B cell (primary cell): ENCODE data around the gene GMEB2. TPM values are rescaled to one million over a fixed set of nuclear protein-coding genes. Genes with fewer than 3 reads are reported as not detected.

Experiments
- ATAC-seq: fragments of 200-7000 bp; cut with Tn5 transposase; one replicate; pipeline ENCODE4 v1.10.0; 2021; ENCODE audit warnings: low read depth, mild to moderate bottlenecking, moderate number of reproducible peaks, moderate library complexity
- CTCF ChIA-PET: fragments of 350-600 bp; sonication (Branson Sonifier 250); formaldehyde crosslinking; loops from one replicate; lab custom pipeline; 2021; ENCODE audit warnings: antibody characterized with exemption, inconsistent platforms; lab: Charles Lee
- POLR2A ChIA-PET: fragments of 350-600 bp; sonication (Branson Sonifier 250); formaldehyde crosslinking; loops from one replicate; lab custom pipeline; 2021; ENCODE audit warnings: antibody characterized with exemption; lab: Charles Lee
- DNase-seq: peaks from one replicate; pipeline ENCODE4 v3.0.0; 2013
- H2AFZ ChIP-seq: 2 replicates; pipeline ENCODE4 v1.6.1; 2012; ENCODE audit warnings: mild to moderate bottlenecking, low read depth, low read length; ENCODE audit not compliant: insufficient read depth, poor library complexity, severe bottlenecking
- H3K27ac ChIP-seq, 2 donors: 1 replicate in 1 of 2; 2 replicates in 1 of 2; pipeline ENCODE4 v1.5.1; 2012 to 2013; ENCODE audit warnings: low read length in 2 of 2, mild to moderate bottlenecking in 2 of 2, moderate library complexity in 1 of 2
- H3K27me3 ChIP-seq, 4 experiments: fragments of 200-600 bp in 1 of 4; sonication (generic) in 1 of 4; replicated peaks in 1 of 4; 1 replicate in 2 of 4; 2 replicates in 2 of 4; pipeline versions ENCODE4 v1.6.1 to v1.7.0; 2013 to 2016; ENCODE audit warnings: low read length in 3 of 4, mild to moderate bottlenecking in 2 of 4, mixed read lengths in 1 of 4, moderate library complexity in 1 of 4; ENCODE audit not compliant: insufficient read depth in 4 of 4, control insufficient read depth in 3 of 4; ENCODE audit errors: control extremely low read depth in 1 of 4
- H3K36me3 ChIP-seq, 2 experiments: replicated peaks in 1 of 2; 1 replicate in 1 of 2; 2 replicates in 1 of 2; pipeline versions ENCODE4 v1.6.1 to v1.7.1; 2013; ENCODE audit warnings: low read length in 1 of 2; ENCODE audit not compliant: insufficient read depth in 2 of 2, control insufficient read depth in 1 of 2; ENCODE audit errors: control extremely low read depth in 1 of 2, extremely low read depth in 1 of 2
- H3K4me1 ChIP-seq, 2 donors: fragments of 200-600 bp in 1 of 2; sonication (generic) in 1 of 2; 1 replicate in 1 of 2; 2 replicates in 1 of 2; pipeline versions ENCODE4 v1.5.1 to v1.6.1; 2013 to 2017; ENCODE audit warnings: low read length in 2 of 2; ENCODE audit not compliant: control insufficient read depth in 2 of 2, insufficient read depth in 2 of 2
- H3K4me2 ChIP-seq: replicated peaks from 2 replicates; pipeline ENCODE3; 2012; ENCODE audit warnings: mild to moderate bottlenecking, low read depth, low read length; ENCODE audit not compliant: poor library complexity, severe bottlenecking
- H3K4me3 ChIP-seq, 5 experiments: fragments of 200-600 bp in 1 of 5; sonication (generic) in 1 of 5; 1 replicate in 3 of 5; 2 replicates in 2 of 5; pipeline versions ENCODE4 v1.5.1 to v1.7.0; 2011 to 2016; ENCODE audit warnings: low read length in 4 of 5, mild to moderate bottlenecking in 4 of 5, low read depth in 2 of 5, control low read depth in 1 of 5, moderate library complexity in 1 of 5; ENCODE audit not compliant: insufficient read depth in 1 of 5; ENCODE audit errors: control extremely low read depth in 1 of 5, extremely low read depth in 1 of 5
- H3K79me2 ChIP-seq: fragments of 200-600 bp; sonication (generic); one replicate; pipeline ENCODE4 v1.6.0; 2016; ENCODE audit warnings: low read length; ENCODE audit not compliant: control insufficient read depth, insufficient read depth
- H3K9ac ChIP-seq: fragments of 200-600 bp; sonication (generic); 2 replicates; pipeline ENCODE4 v1.6.1; 2017; ENCODE audit warnings: mild to moderate bottlenecking, low read length, moderate library complexity
- H3K9me3 ChIP-seq, 3 donors: one replicate each; pipeline versions ENCODE4 v1.6.1 to v1.7.1; 2013; ENCODE audit warnings: low read length in 2 of 3; ENCODE audit not compliant: control insufficient read depth in 2 of 3, insufficient read depth in 1 of 3; ENCODE audit errors: control extremely low read depth in 1 of 3
- H4K20me1 ChIP-seq: 2 replicates; pipeline ENCODE4 v1.6.0; 2012; ENCODE audit warnings: mild to moderate bottlenecking, low read length; ENCODE audit not compliant: insufficient read depth, control insufficient read depth, poor library complexity, severe bottlenecking
- H3K27ac Mint-ChIP-seq: one replicate; pipeline ENCODE4 v1.8.0; 2021; ENCODE audit warnings: mixed read lengths
- H3K27me3 Mint-ChIP-seq: one replicate; pipeline ENCODE4 v1.8.0; 2021; ENCODE audit warnings: mixed read lengths
- H3K4me1 Mint-ChIP-seq: one replicate; pipeline ENCODE4 v1.8.0; 2021; ENCODE audit warnings: mixed read lengths
- H3K4me3 Mint-ChIP-seq: one replicate; pipeline ENCODE4 v1.8.0; 2021; ENCODE audit warnings: mixed read lengths
- H3K9me3 Mint-ChIP-seq: one replicate; pipeline ENCODE4 v1.8.0; 2022; ENCODE audit warnings: mixed read lengths; ENCODE audit not compliant: insufficient read depth
- CTCF ChIP-seq: fragments of 200-600 bp; IDR thresholded peaks from one replicate; pipeline ENCODE4 v1.8.0; 2022; ENCODE audit warnings: antibody characterized with exemption, mild to moderate bottlenecking
- EZH2 ChIP-seq: IDR thresholded peaks from 2 replicates; pipeline ENCODE4 v1.6.1; 2012; ENCODE audit warnings: borderline replicate concordance, low read depth, mild to moderate bottlenecking, moderate library complexity, low read length; ENCODE audit not compliant: insufficient read depth, poor library complexity, severe bottlenecking
- WGBS: methylation state at CpG from one replicate; pipeline ENCODE4 v1.1.5; 2013; ENCODE audit warnings: missing lambda C conversion rate; ENCODE audit not compliant: insufficient coverage; 5-methylcytosine and 5-hydroxymethylcytosine counted together
- intact Hi-C: fragments of 100-400 bp; cut with micrococcal nuclease; formaldehyde crosslinking; loops from one replicate; pipeline ENCODE4 v1.10.0; 2022
- polyA plus RNA-seq: library from polyadenylated mRNA; depleted of rRNA; stranded (reverse); fragments of >200 nt; gene quantifications from 2 replicates; pipeline ENCODE4 v1.2.3, GENCODE V29; 2012
- total RNA-seq, 2 donors: library from RNA; stranded (reverse); fragments of 120-200 nt in 1 of 2; gene quantifications; 1 replicate in 1 of 2; 2 replicates in 1 of 2; pipeline versions ENCODE4 v1.2.3 to v1.2.4, GENCODE V29; 2013 to 2022

The GMEB2 gene
- total and polyA plus RNA-seq, 2 donors (not counting 1 experiment from before 2014, with no cell fraction given), result 17.7 to 24.5 TPM

GRCh38 chr20:63611646-63612045 is 15.3 kb downstream of the GMEB2 start:
- H4K20me1 ChIP-seq, result peaks cover 43% of the 10 kb centered on the region
- DNase-seq, result no peak
- peaks cover 0 to 18% of the 10 kb centered on the region in 2 experiments for H3K36me3 ChIP-seq
- Mint-ChIP-seq H3K9me3 (no peaks in the 10 kb centered on the region), H3K27ac (no peak overlapping the region), H3K27me3 (no peaks in the 10 kb centered on the region), H3K4me3 (no peak overlapping the region), H3K4me1 (peaks cover 3% of the 10 kb centered on the region)
- no peak for ATAC-seq
- no peak overlapping the region for H3K9ac ChIP-seq
- H3K79me2 ChIP-seq, result peaks cover 63% of the 10 kb centered on the region
- TF ChIP-seq CTCF (no peak), EZH2 (no peak)
- no peak overlapping the region for H3K4me3 ChIP-seq
- H3K27me3 ChIP-seq, result no peaks in the 10 kb centered on the region
- no peak overlapping the region for H2AFZ ChIP-seq
- ChIA-PET POLR2A (interaction anchor here (1.1 kb wide), 1 partner anchor 26 kb away, joined by 3 read pairs; no protein-coding TSS in a partner anchor), CTCF (interaction anchor here (1.5 kb wide), 1 partner anchor 31 kb away, joined by 5 read pairs; no protein-coding TSS in a partner anchor)
- no peak overlapping the region for H3K27ac ChIP-seq
- H3K4me2 ChIP-seq, result no peak overlapping the region
- WGBS, result 98% methylated on average over 9 of the region's 10 CpGs
- peaks cover 0 to 3% (median 0%) of the 10 kb centered on the region in 3 donors for H3K9me3 ChIP-seq
- intact Hi-C loops, result no loop called here
- H3K4me1 ChIP-seq, result no peaks in the 10 kb centered on the region

- H3K4me1 ChIP-seq, result no peaks in the 10 kb centered on the region
- H3K9me3 ChIP-seq, result peaks cover 0 to 3% (median 0%) of the 10 kb centered on the region in 3 donors
- H3K27me3 Mint-ChIP-seq, result no peaks in the 10 kb centered on the region
- H4K20me1 ChIP-seq, result peaks cover 50% of the 10 kb centered on the region
- peaks cover 0 to 15% of the 10 kb centered on the region in 2 experiments for H3K36me3 ChIP-seq
- no peak overlapping the region for H3K27ac Mint-ChIP-seq
- intact Hi-C loops, result no loop called here
- TF ChIP-seq EZH2 (no peak), CTCF (no peak)
- ATAC-seq (no peak), DNase-seq (no peak)
- H3K4me3 ChIP-seq, result no peak overlapping the region
- H3K4me3 Mint-ChIP-seq, result no peak overlapping the region
- WGBS, result 95% methylated on average over 17 of the region's 17 CpGs
- H3K79me2 ChIP-seq, result peaks cover 62% of the 10 kb centered on the region
- POLR2A ChIA-PET, result interaction anchor here (1.1 kb wide), 1 partner anchor 27 kb away, joined by 3 read pairs; no protein-coding TSS in a partner anchor
- no peak overlapping the region for H3K9ac ChIP-seq
- no peaks in the 10 kb centered on the region for H3K27me3 ChIP-seq
- H3K4me1 Mint-ChIP-seq, result peaks cover 4% of the 10 kb centered on the region
- H3K9me3 Mint-ChIP-seq, result no peaks in the 10 kb centered on the region
- no peak overlapping the region for H2AFZ ChIP-seq
- H3K4me2 ChIP-seq, result no peak overlapping the region
- CTCF ChIA-PET, result interaction anchor here (1.5 kb wide), 1 partner anchor 32 kb away, joined by 5 read pairs; no protein-coding TSS in a partner anchor
- no peak overlapping the region for H3K27ac ChIP-seq
These were observed 16.1 kb downstream of the GMEB2 start for GRCh38 chr20:63610581-63611435.
